ENCODE results near the gene TMEM198. TPM values are rescaled to one million over a fixed set of nuclear protein-coding genes. Genes with fewer than 3 reads are reported as not detected.

The TMEM198 gene
- total RNA-seq, 1 donor from 2014 or later = 2.2 TPM

GRCh38 chr2:219508971-219509779 lies 34.7 kb upstream of the TMEM198 start:
- DNase-seq (ENCODE audit: low read depth) = no peak

GRCh38 chr2:219509780-219510511 lies 33.9 kb upstream of the TMEM198 start:
- peak; percentile 29 for DNase-seq (ENCODE audit: low read depth)

- no peak for DNase-seq (ENCODE audit: low read depth)
Measured at GRCh38 chr2:219510512-219511135, 33.2 kb upstream of the TMEM198 start.

GRCh38 chr2:219511547-219512325 lies 32.1 kb upstream of the TMEM198 start:
- no peak for DNase-seq (ENCODE audit: low read depth)

GRCh38 chr2:219512524-219513216 lies 31.2 kb upstream of the TMEM198 start:
- no peak for DNase-seq (ENCODE audit: low read depth)

- no peak for DNase-seq (ENCODE audit: low read depth)
Measured at GRCh38 chr2:219513787-219514186, 30.0 kb upstream of the TMEM198 start.

- no peak for DNase-seq (ENCODE audit: low read depth)
Measured at GRCh38 chr2:219514196-219514761, 29.5 kb upstream of the TMEM198 start, which contains the start of gene ASIC4. TSS of gene ASIC4 (plus strand) at chr2:219514482. CDS start at chr2:219514725, 243 bp downstream.

GRCh38 chr2:219514836-219515235 lies 29.0 kb upstream of the TMEM198 start:
- no peak for DNase-seq (ENCODE audit: low read depth)

GRCh38 chr2:219515874-219516629 lies 27.8 kb upstream of the TMEM198 start:
- no peak for DNase-seq (ENCODE audit: low read depth)

GRCh38 chr2:219516888-219517287 lies 26.9 kb upstream of the TMEM198 start:
- no peak for DNase-seq (ENCODE audit: low read depth)

GRCh38 chr2:219517954-219518778 lies 25.7 kb upstream of the TMEM198 start:
- no peak for DNase-seq (ENCODE audit: low read depth)

- DNase-seq (ENCODE audit: low read depth) = no peak
Measured at GRCh38 chr2:219519526-219519916, 24.3 kb upstream of the TMEM198 start.

GRCh38 chr2:219520079-219520478 lies 23.7 kb upstream of the TMEM198 start:
- no peak for DNase-seq (ENCODE audit: low read depth)

GRCh38 chr2:219521066-219521880 lies 22.6 kb upstream of the TMEM198 start:
- DNase-seq (ENCODE audit: low read depth) = no peak

- peak; percentile 72 for DNase-seq (ENCODE audit: low read depth)
Measured at GRCh38 chr2:219522111-219523030, 21.5 kb upstream of the TMEM198 start.

GRCh38 chr2:219523031-219523671 lies 20.7 kb upstream of the TMEM198 start:
- no peak for DNase-seq (ENCODE audit: low read depth)

- no peak for DNase-seq (ENCODE audit: low read depth)
Measured at GRCh38 chr2:219524817-219525216, 19.0 kb upstream of the TMEM198 start.

Measured in renal cortical epithelial cell (primary cell).